Stimulated activated CD4-positive, alpha-beta T cell treated with anti-CD3 and anti-CD28 coated beads, Interleukin-1b, Interleukin-23, amount 100 ng/mL, for 4 hours (primary cell): ENCODE results near the gene CACNA1A.

Source experiments
- DNase-seq, 2 donors: peaks; one replicate each; pipeline ENCODE4 v3.0.0-alpha.2; 2020; ENCODE audit warnings: low read depth in 2 of 2

Gene CACNA1A

GRCh38 chr19:13493516-13494310 is 12.6 kb downstream of the CACNA1A start:
- DNase-seq = no peak

- no peak for DNase-seq
These were observed 14.2 kb downstream of the CACNA1A start for GRCh38 chr19:13492128-13492527.

- DNase-seq = no peak
These were observed 18.3 kb downstream of the CACNA1A start for GRCh38 chr19:13487985-13488384.

- DNase-seq = no peak
These were observed 22.1 kb downstream of the CACNA1A start for GRCh38 chr19:13484166-13484565.

GRCh38 chr19:13483215-13483614 is 23.1 kb downstream of the CACNA1A start:
- DNase-seq = no peak

GRCh38 chr19:13478576-13478975 is 27.7 kb downstream of the CACNA1A start:
- DNase-seq = no peak

- no peak for DNase-seq
These were observed 30.2 kb downstream of the CACNA1A start for GRCh38 chr19:13476071-13476470.

GRCh38 chr19:13475044-13475443 is 31.2 kb downstream of the CACNA1A start:
- no peak for DNase-seq

- no peak for DNase-seq
These were observed 39.6 kb downstream of the CACNA1A start for GRCh38 chr19:13466697-13467096.

GRCh38 chr19:13463296-13463695 is 43.0 kb downstream of the CACNA1A start:
- no peak for DNase-seq

- DNase-seq = no peak
These were observed 44.7 kb downstream of the CACNA1A start for GRCh38 chr19:13461536-13461935.

GRCh38 chr19:13460045-13460444 is 46.2 kb downstream of the CACNA1A start:
- DNase-seq = no peak

GRCh38 chr19:13459351-13459750 is 46.9 kb downstream of the CACNA1A start:
- no peak for DNase-seq

- no peak for DNase-seq
These were observed 54.8 kb downstream of the CACNA1A start for GRCh38 chr19:13451434-13451995.

GRCh38 chr19:13447978-13448377 is 58.3 kb downstream of the CACNA1A start:
- DNase-seq = no peak

- DNase-seq = peak; percentile 13 to 21
These were observed 64.3 kb downstream of the CACNA1A start for GRCh38 chr19:13441810-13442512.

- no peak for DNase-seq
These were observed 68.2 kb downstream of the CACNA1A start for GRCh38 chr19:13437919-13438618.

- no peak for DNase-seq
These were observed 69.9 kb downstream of the CACNA1A start for GRCh38 chr19:13436352-13436751.

- peak; percentile 22 to 39 for DNase-seq
These were observed 75.3 kb downstream of the CACNA1A start for GRCh38 chr19:13430790-13431582.

GRCh38 chr19:13429563-13429962 is 76.7 kb downstream of the CACNA1A start:
- DNase-seq = no peak

GRCh38 chr19:13428352-13428751 is 77.9 kb downstream of the CACNA1A start:
- peak in 1 of 2 donors; percentile 3 for DNase-seq
